HG03280 (cell line): ENCODE results near the gene CLDN24.

Source experiments
- ATAC-seq: cut with Tn5 transposase; IDR thresholded peaks from one replicate; pipeline ENCODE4 v1.9.1; 2021; ENCODE audit warnings: mild to moderate bottlenecking, moderate library complexity; ENCODE audit not compliant: unreplicated experiment

Gene CLDN24

GRCh38 chr4:183286590-183287308, 35.5 kb downstream of the CLDN24 start:
- ATAC-seq, result no peak

GRCh38 chr4:183285886-183286285, 36.3 kb downstream of the CLDN24 start:
- ATAC-seq, result no peak

- ATAC-seq, result no peak
Measured at GRCh38 chr4:183284965-183285364, 37.3 kb downstream of the CLDN24 start.

GRCh38 chr4:183284258-183284785, 37.9 kb downstream of the CLDN24 start:
- no peak for ATAC-seq

- ATAC-seq, result no peak
Measured at GRCh38 chr4:183276106-183276505, 46.1 kb downstream of the CLDN24 start.

- ATAC-seq, result no peak
Measured at GRCh38 chr4:183272384-183272783, 49.8 kb downstream of the CLDN24 start.
